ENCODE results near the gene NDUFB10. TPM values are rescaled to one million over a fixed set of nuclear protein-coding genes. Genes with fewer than 3 reads are reported as not detected.

The NDUFB10 gene
- total RNA-seq, 1 experiment from 2014 or later = 202 TPM

GRCh38 chr16:2009164-2009711 lies 49.9 kb downstream of the NDUFB10 start:
- ChIA-PET POLR2A (interaction anchor here (0.8 to 4.2 kb wide), 27 partner anchors 10 to 506 kb away, joined by 3 to 72 read pairs (median 6); partner anchors contain the start of genes ECI1, GFER, NDUFB10 and NHERF2), CTCF (interaction anchor here (0.6 to 1.8 kb wide), 4 partner anchors 14 to 131 kb away, joined by 3 to 9 read pairs (median 4); no protein-coding TSS in a partner anchor)
- DNase-seq (ENCODE audit: unreplicated experiment) = no peak
- no peak for TF ChIP-seq CTCF (IDR thresholded peaks at IDR 0.05; ENCODE audit: unreplicated experiment)
- Mint-ChIP-seq H3K27me3 (ENCODE audit: insufficient read depth, unreplicated experiment) (no peaks in the 10 kb centered on the region), H3K9me3 (ENCODE audit: unreplicated experiment) (no peaks in the 10 kb centered on the region), H3K27ac (ENCODE audit: low read depth, unreplicated experiment) (peak overlapping the region; percentile 97), H3K4me3 (ENCODE audit: unreplicated experiment) (peak overlapping the region; percentile 79), H3K36me3 (ENCODE audit: insufficient read depth, unreplicated experiment) (peaks cover 23% of the 10 kb centered on the region), H3K4me1 (ENCODE audit: insufficient read depth, unreplicated experiment) (peaks cover 17% of the 10 kb centered on the region)
- intact Hi-C loops (cut with micrococcal nuclease) = no loop called here
- no TSS peak for BruUV-seq (replicated peaks)

GRCh38 chr16:2009791-2010510 lies 50.6 kb downstream of the NDUFB10 start, which contains the start of gene ZNF598:
TSS of gene ZNF598 (minus strand) at chr16:2009821.
- H3K36me3 Mint-ChIP-seq (ENCODE audit: insufficient read depth, unreplicated experiment) = peaks cover 18% of the 10 kb centered on the region
- H3K9me3 Mint-ChIP-seq (ENCODE audit: unreplicated experiment) = no peaks in the 10 kb centered on the region
- CTCF ChIA-PET = interaction anchor here (0.9 kb wide), 1 partner anchor 13 kb away, joined by 4 read pairs; no protein-coding TSS in a partner anchor
- peak; percentile 86 for DNase-seq (ENCODE audit: unreplicated experiment)
- BruUV-seq (replicated peaks) = TSS peak; percentile 85
- H3K27me3 Mint-ChIP-seq (ENCODE audit: insufficient read depth, unreplicated experiment) = no peaks in the 10 kb centered on the region
- POLR2A ChIA-PET = interaction anchor here (0.8 to 4.2 kb wide), 13 partner anchors 14 to 236 kb away, joined by 3 to 72 read pairs (median 13); partner anchors contain the start of genes GFER, NDUFB10, NHERF2 and NTHL1
- peak within 1 kb of the TSS; percentile 97 for H3K27ac Mint-ChIP-seq (ENCODE audit: low read depth, unreplicated experiment)
- no peak for TF ChIP-seq CTCF (IDR thresholded peaks at IDR 0.05; ENCODE audit: unreplicated experiment)
- H3K4me1 Mint-ChIP-seq (ENCODE audit: insufficient read depth, unreplicated experiment) = peaks cover 17% of the 10 kb centered on the region
- peak within 1 kb of the TSS; percentile 79 for H3K4me3 Mint-ChIP-seq (ENCODE audit: unreplicated experiment)
- intact Hi-C loops (cut with micrococcal nuclease) = no loop called here

Other genes with a start within 250 kb of the NDUFB10 start
- gene NME3, start 188.0 kb upstream of the NDUFB10 start, total RNA-seq (2022) = 44.0 and 44.8 TPM in 2 replicates
- 20.6 TPM in 2 replicates for gene EME2, start 186.7 kb upstream of the NDUFB10 start, total RNA-seq (2022)
- gene MRPS34, start 186.4 kb upstream of the NDUFB10 start, total RNA-seq (2022) = 82.2 and 102 TPM in 2 replicates
- gene SPSB3, start 177.0 kb upstream of the NDUFB10 start, total RNA-seq (2022) = 21.6 and 22.2 TPM in 2 replicates
- 71.3 and 73.9 TPM in 2 replicates for gene NUBP2, start 176.6 kb upstream of the NDUFB10 start, total RNA-seq (2022)
- gene IGFALS, start 165.8 kb upstream of the NDUFB10 start, total RNA-seq (2022) = not detected in 2 replicates
- gene HAGH, start 132.7 kb upstream of the NDUFB10 start, total RNA-seq (2022) = 44.5 and 69.8 TPM in 2 replicates
- 18.4 and 21.4 TPM in 2 replicates for gene FAHD1, start 132.3 kb upstream of the NDUFB10 start, total RNA-seq (2022)
- gene MEIOB, start 87.4 kb upstream of the NDUFB10 start, total RNA-seq (2022) = not detected in 2 replicates
- not detected in 2 replicates for gene HS3ST6, start 41.1 kb upstream of the NDUFB10 start, total RNA-seq (2022)
- 5.8 and 7.4 TPM in 2 replicates for gene MSRB1, start 16.3 kb upstream of the NDUFB10 start, total RNA-seq (2022)
- not detected in 2 replicates for gene RPL3L, start 4.8 kb upstream of the NDUFB10 start, total RNA-seq (2022)
- gene RPS2, start 5.3 kb downstream of the NDUFB10 start, total RNA-seq (2022) = 4,760 and 4,836 TPM in 2 replicates
- 0.39 TPM in 1 of 2 replicates, not detected in the other for gene RNF151, start 7.3 kb downstream of the NDUFB10 start, total RNA-seq (2022)
- 25.8 and 26.8 TPM in 2 replicates for gene TBL3, start 12.5 kb downstream of the NDUFB10 start, total RNA-seq (2022)
- gene NOXO1, start 21.9 kb downstream of the NDUFB10 start, total RNA-seq (2022) = 1.1 TPM in 1 of 2 replicates, not detected in the other
- 34.6 and 40.8 TPM in 2 replicates for gene GFER, start 24.7 kb downstream of the NDUFB10 start, total RNA-seq (2022)
- gene SYNGR3, start 30.4 kb downstream of the NDUFB10 start, total RNA-seq (2022) = 0.68 and 1.1 TPM in 2 replicates
- gene ZNF598, start 50.3 kb downstream of the NDUFB10 start, total RNA-seq (2022) = 177 and 252 TPM in 2 replicates
- gene NPW, start 60.2 kb downstream of the NDUFB10 start, total RNA-seq (2022) = 4.9 and 7.7 TPM in 2 replicates
- gene NHERF2, start 67.4 kb downstream of the NDUFB10 start, total RNA-seq (2022) = 8.5 and 14.5 TPM in 2 replicates
- 16.4 and 17.7 TPM in 2 replicates for gene NTHL1, start 88.3 kb downstream of the NDUFB10 start, total RNA-seq (2022)
- gene TSC2, start 88.4 kb downstream of the NDUFB10 start, total RNA-seq (2022) = 99.8 and 136 TPM in 2 replicates
- gene PKD1, start 176.4 kb downstream of the NDUFB10 start, total RNA-seq (2022) = 159 and 187 TPM in 2 replicates
- gene RAB26, start 189.1 kb downstream of the NDUFB10 start, total RNA-seq (2022) = 0.81 and 1.0 TPM in 2 replicates
- 87.4 and 98.6 TPM in 2 replicates for gene TRAF7, start 196.2 kb downstream of the NDUFB10 start, total RNA-seq (2022)
- 0.10 and 0.14 TPM in 2 replicates for gene CASKIN1, start 237.1 kb downstream of the NDUFB10 start, total RNA-seq (2022)
- 63.4 and 87.6 TPM in 2 replicates for gene MLST8, start 245.9 kb downstream of the NDUFB10 start, total RNA-seq (2022)

Data from MCF 10A (cell line).